T-helper 2 cell (primary cell): ENCODE measurements around the gene KCNK4.

Source experiments
- DNase-seq, 5 experiments: peaks; one replicate each; pipeline versions ENCODE4 v3.0.0 to v3.0.0-alpha.2; 2012 to 2022

KCNK4 gene

DNA sequence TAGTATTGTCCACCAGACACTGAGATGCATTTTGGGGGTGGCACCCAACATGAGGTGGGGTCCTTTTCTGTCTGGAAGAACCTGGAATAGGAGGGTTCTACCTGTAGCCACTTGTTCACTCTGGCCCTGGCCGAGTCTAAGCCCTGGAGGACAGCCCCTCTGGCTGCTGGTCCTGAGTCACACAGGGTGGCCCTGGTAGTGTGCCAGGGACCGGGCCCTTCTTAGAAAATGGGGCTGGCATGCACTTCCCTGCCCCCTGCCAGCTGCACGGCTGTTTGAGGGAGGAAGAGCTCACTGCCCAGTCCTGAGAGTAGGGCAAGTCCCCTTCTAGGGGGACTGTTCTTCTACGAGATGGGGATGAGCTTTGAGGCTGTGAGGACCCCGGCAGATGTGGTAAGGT, 37.6 kb upstream of the KCNK4 start:
- no peak for DNase-seq

DNA sequence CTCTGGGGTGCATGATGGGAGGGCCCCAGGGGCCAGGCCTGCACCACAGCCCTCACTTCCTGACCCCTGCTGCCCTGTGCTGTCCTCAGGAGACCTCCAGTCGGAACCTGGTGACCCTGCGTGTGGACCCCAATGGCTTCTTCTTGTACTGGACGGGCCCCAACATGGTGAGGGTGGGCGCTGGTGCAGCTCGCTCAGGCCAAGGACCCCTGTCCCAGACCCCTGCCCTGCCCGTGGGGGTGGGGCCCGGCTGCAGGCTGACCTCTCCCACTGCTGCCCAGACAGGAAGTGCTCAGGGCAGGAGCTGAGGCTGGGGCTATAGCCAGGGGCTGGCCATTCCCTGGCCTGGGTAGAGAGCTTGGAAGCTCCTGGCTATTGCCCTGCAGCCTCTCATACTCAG, 36.8 kb upstream of the KCNK4 start:
- no peak for DNase-seq

DNA sequence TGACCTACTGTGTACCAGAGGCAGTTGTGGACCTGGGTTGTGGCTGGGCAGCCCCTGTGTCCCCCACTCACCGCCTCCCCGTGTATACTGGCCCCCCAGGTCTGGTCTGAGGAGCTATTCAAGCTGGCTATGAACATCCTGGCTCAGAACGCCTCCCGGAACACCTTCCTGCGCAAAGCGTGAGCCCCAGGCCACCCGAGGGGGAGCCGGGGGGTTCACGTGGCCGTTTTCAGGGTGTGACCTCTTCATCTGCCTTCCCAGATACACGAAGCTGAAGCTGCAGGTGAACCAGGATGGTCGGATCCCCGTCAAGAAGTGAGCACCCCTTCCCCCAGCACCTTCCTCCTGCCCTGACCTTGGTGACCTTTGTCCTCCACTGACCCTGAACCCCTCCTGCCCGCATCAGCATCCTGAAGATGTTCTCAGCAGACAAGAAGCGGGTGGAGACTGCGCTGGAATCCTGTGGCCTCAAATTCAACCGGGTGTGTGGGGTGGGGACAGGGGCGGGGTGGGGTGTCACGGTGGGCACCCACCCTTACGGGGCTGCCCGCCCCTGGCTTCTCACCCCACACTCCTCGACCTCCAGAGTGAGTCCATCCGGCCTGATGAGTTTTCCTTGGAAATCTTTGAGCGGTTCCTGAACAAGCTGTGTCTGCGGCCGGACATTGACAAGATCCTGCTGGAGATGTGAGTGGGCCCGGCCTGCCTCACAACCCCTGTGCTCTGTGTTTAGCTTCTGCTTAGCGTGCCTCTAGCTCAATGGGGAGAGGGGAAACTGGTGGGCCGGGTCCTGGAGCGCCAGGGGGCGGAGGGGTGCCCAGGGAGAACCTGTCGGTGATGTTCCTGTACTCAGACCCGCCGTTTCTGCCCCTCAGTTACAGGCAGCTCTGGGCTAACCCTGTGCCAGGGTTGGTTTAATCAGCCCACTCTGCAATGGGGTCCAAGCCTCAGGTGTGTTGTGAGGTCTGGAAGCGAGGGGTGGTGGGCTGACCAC, 35.7 kb upstream of the KCNK4 start:
- no peak for DNase-seq

DNA sequence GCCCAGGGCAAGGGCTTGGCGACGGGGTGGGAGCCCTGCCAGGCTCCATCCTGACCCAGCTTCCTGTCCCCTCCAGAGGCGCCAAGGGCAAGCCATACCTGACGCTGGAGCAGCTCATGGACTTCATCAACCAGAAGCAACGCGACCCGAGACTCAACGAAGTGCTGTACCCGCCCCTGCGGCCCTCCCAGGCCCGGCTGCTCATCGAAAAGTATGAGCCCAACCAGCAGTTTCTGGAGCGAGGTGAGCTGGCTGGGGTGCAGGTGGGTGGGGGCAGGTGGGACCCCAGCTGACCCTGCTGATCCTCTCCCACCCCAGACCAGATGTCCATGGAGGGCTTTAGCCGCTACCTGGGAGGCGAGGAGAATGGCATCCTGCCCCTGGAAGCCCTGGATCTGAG, 34.8 kb upstream of the KCNK4 start:
- DNase-seq: no peak

DNA sequence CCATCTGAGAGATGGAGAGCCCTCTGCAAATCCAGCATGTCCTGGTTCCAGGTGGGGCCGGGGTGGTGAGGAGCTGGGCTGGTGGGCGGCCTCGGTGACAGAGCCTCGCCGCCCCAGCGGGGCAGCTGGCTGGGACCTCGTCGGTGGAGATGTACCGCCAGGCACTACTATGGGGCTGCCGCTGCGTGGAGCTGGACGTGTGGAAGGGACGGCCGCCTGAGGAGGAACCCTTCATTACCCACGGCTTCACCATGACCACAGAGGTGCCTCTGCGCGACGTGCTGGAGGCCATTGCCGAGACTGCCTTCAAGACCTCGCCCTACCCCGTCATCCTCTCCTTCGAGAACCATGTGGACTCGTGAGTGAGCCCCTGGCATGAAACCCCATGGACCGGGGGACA, 32.7 kb upstream of the KCNK4 start:
- no peak for DNase-seq

DNA sequence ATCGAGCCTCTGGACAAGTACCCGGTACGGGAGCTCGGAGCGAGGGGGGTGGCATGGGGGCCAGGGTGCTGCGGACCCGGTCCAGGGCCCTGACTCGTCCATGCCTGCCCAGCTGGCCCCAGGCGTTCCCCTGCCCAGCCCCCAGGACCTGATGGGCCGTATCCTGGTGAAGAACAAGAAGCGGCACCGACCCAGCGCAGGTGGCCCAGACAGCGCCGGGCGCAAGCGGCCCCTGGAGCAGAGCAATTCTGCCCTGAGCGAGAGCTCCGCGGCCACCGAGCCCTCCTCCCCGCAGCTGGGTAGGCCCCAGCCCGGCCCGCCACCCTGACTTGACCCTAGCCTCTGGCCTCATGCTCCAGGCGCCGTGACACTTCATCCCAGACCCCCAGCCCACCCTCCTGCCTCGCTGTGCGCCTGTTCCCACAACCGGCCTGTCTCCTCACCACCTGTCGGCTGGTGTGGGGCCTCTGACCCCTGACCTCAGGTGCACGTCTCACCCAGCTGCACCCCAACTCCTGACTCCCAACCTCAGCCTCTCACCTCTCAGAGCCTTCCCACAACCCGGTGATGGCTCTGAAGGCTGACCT, 32.1 kb upstream of the KCNK4 start:
- DNase-seq: no peak

DNA sequence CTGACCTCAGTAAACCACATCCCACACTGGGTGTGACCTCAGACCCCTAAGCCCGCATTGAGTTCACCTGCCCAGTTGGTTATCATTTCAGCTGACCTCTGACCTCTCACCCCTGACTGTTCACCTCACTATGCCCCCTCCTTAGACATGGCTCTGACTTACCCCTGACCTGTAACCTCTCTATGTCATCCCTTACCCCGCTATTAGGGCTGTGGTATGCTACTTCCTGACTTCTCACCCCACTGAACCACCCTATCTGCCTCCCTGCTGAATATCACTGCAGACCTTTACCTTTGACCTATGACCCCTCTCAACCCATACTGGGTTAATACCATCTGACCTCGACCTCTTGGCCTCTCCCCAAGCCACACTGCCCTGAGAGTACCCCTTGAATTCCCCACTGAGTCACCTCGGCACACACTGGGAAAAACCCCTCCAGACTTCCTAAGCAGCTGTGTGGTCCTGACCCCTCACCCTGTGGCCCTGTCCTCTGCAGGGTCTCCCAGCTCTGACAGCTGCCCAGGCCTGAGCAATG, 31.5 kb upstream of the KCNK4 start:
- DNase-seq: no peak

DNA sequence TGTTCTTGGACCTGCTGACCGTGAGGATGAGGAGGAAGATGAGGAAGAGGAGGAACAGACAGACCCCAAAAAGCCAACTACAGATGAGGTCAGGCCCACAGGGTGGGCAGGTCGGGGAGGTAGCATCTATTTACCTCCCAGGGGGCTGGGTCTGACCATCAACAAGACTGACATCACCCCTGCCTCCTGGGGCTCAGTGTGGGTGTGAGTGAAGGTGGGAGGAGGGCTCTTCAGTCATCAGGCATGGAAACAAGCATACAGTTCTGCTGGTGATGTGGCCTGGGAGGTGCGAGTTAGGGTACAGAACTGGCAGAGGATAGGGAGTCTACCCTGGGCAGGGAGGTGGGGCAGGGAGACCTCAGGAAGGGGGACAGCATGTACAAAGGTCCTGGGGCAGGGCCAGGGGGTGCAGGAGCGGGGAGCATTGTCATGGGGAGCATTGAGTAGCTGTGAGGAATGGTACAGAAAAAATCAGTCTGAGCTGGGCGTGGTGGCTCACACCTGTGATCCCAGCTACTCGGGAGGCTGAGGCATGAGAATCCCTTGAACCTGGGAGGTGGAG, 30.9 kb upstream of the KCNK4 start:
- no peak for DNase-seq

DNA sequence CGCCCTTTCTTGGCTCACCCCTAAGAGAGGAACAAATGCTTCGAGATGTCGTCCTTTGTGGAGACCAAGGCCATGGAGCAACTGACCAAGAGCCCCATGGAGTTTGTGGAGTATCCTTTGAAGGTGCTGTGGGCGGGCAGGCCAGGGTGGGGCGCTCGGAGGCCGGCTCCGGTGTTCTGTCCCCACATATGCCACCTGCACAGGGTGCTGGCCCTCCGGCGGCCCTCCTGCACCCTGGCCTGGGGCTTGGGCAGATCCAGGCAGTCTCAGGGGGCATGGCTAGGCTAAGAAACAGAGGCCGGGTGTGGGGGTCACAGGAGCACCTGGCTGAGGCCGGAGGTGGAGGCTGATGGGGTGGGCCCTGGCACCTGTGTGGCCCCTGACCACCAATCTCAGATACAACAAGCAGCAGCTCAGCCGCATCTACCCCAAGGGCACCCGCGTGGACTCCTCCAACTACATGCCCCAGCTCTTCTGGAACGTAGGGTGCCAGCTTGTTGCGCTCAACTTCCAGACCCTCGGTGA, 29.5 kb upstream of the KCNK4 start:
- DNase-seq: no peak

DNA sequence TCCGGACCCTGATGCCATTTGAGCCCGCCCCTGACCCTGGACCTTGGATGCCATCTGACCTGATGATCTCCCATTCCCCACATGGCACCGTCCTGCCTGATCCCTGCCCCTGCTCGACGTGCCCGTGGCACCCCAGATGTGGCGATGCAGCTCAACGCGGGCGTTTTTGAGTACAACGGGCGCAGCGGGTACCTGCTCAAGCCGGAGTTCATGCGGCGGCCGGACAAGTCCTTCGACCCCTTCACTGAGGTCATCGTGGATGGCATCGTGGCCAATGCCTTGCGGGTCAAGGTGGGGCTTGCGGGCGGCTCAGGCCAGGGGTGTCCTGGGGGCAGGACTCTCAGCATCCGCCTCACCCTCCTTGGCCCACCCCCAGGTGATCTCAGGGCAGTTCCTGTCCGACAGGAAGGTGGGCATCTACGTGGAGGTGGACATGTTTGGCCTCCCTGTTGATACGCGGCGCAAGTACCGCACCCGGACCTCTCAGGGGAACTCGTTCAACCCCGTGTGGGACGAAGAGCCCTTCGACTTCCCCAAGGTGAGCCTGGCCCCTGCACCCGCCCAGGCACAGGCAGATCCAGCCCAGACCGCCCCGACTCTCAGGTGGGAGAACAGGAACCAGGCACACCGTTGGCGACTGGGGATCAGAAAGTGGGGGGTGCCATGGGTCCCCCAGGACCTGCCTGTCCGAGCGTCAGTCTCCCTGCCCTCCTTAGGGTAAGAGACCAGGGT, 28.7 kb upstream of the KCNK4 start:
- peak in 1 of 5 experiments; percentile 2 for DNase-seq

DNA sequence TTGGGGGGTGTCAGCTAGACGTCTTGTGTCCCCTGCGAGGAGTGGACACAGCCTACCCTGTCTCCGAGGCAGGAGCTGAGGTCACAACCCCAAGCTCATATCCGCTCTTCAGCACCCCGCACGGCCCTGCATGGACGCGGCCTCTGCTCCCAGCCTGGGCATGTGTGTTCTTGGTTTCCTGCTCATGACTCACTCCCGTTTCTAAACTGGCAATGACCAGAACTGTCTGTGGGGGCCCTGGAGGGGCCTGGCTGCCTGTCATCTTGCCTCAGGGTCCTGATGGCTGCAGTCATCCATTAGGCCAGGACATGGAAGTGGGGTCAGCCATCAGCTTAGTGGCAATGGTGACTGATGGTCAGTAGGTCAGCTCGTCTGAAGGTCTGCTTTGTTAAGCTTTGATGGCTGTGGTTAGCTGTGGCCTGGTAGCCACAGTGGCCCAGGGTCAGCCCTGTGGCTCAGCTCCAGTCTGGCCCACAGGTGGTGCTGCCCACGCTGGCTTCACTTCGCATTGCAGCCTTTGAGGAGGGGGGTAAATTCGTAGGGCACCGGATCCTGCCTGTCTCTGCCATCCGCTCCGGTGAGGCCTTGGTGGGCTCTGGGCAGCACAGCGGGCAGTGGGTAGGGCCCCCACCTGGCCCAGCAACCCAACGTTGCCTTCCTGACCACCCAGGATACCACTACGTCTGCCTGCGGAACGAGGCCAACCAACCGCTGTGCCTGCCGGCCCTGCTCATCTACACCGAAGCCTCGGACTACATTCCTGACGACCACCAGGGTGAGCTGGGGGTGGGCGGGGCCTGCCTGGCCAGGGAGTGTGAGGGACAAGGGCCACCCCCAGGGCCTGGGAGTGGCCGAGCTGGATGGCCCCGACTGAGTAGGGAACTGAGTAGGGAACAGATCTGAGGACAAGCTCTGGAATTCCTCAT, 27.8 kb upstream of the KCNK4 start:
- no peak for DNase-seq

DNA sequence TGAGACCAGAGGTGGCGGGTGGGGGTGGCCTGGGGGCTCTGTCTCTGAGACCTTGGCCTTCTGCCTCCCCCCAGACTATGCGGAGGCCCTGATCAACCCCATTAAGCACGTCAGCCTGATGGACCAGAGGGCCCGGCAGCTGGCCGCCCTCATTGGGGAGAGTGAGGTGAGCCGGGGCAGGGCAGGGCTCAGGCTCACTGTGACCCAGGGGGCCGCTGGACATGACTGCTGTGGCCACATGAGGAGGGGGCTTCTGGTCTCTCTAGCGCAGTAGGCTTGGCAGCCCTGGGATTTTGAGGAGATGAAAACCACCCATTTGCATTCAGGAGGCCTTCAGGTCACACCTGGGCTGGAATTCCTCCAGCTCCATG, 27.2 kb upstream of the KCNK4 start:
- no peak for DNase-seq

DNA sequence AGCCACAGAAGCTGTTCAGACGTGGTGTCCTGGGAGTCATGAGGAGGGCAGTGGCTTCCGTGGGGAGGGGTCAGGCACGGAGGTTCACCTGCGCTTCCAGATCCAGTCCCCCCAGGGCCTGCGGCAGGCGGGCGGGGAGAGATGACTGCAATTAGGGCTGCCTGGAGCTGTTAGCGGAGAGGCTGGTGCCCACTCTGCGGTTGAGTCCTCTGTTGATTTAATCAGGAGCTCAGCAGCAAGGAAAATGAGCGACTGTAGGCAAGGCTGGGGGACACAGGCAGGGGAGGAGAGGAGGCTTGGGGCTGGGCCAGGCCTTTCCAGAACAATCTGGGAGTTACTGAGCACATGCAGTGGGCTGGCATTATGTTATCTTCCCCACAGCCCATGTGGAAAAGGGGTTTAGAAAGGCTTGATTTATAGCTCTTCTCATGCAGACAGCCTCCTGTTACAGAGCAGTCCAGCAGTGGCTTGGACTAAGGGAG, 26.7 kb upstream of the KCNK4 start:
- no peak for DNase-seq

DNA sequence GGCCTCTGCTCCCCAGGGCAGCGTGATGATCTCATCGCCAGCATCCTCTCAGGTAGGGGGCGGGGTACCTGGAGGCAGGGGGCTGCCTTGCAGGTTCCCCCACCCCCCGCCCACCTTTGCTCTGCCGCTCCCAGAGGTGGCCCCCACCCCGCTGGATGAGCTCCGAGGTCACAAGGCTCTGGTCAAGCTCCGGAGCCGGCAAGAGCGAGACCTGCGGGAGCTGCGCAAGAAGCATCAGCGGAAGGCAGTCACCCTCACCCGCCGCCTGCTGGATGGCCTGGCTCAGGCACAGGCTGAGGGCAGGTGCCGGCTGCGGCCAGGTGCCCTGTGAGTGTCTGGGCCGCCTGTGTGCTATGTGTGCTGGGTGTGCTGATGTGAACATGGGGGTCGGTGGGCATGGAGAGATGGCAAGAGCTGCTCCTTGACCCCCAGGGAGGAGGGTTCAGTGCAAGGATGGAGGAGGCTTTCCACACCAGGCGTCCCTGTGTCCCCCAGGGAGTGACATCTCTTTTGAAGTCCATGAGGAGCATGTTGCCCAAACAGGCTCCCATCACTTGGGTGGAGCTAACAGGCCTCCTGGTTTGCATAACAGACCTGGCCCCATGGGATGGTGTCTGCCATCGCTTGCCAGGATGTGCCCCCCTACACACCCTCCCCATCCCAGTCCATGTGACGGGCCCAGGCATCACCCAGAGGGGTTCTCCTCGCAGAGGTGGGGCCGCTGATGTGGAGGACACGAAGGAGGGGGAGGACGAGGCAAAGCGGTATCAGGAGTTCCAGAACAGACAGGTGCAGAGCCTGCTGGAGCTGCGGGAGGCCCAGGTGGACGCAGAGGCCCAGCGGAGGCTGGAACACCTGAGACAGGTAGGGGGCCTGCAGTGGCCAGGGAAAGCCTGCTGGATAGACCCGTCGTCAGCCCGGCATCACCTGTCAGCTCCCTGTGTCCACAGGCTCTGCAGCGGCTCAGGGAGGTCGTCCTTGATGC, 25.6 kb upstream of the KCNK4 start:
- DNase-seq: no peak

DNA sequence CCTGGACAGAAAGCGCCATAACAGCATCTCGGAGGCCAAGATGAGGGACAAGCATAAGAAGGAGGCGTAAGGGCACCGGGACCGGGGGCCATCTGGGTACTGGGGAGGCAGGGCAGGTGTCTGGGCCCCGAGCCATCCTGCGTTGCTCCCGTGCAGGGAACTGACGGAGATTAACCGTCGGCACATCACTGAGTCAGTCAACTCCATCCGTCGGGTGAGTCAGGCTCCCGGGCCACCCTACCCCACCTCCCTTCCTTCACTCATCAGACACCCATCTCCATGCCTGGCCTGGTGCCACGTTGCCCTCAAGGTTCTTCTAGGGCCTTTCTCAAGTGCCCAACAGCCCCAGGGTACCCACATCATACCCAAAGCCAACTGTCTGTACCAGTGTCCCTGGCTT, 24.8 kb upstream of the KCNK4 start:
- no peak for DNase-seq

DNA sequence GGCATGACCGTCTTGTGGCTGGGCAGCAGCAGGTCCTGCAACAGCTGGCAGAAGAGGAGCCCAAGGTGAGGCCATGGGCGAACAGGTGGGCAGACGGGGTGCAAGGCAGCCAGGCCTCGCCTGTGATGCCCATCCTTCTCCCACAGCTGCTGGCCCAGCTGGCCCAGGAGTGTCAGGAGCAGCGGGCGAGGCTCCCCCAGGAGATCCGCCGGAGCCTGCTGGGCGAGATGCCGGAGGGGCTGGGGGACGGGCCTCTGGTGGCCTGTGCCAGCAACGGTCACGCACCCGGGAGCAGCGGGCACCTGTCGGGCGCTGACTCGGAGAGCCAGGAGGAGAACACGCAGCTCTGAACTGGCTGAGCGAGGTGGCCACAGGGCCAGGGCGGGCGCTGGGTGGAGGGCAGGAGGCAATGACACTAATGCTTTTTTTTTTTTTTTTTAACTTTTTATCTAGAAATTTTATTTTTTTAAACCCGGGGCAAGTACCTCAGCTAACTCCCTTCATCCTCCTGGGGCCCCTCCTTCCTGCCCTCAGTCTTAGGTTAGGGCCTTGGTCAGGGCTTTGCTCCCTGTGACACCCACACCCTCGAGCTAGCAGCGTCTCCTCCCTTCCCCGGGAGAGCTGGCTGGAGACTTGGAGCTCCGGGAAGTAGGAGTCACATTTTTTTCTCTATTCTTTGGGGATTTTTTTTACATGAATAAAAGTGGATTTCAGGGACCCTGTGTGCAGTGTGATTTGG, 23.7 kb upstream of the KCNK4 start:
- DNase-seq: no peak

DNA sequence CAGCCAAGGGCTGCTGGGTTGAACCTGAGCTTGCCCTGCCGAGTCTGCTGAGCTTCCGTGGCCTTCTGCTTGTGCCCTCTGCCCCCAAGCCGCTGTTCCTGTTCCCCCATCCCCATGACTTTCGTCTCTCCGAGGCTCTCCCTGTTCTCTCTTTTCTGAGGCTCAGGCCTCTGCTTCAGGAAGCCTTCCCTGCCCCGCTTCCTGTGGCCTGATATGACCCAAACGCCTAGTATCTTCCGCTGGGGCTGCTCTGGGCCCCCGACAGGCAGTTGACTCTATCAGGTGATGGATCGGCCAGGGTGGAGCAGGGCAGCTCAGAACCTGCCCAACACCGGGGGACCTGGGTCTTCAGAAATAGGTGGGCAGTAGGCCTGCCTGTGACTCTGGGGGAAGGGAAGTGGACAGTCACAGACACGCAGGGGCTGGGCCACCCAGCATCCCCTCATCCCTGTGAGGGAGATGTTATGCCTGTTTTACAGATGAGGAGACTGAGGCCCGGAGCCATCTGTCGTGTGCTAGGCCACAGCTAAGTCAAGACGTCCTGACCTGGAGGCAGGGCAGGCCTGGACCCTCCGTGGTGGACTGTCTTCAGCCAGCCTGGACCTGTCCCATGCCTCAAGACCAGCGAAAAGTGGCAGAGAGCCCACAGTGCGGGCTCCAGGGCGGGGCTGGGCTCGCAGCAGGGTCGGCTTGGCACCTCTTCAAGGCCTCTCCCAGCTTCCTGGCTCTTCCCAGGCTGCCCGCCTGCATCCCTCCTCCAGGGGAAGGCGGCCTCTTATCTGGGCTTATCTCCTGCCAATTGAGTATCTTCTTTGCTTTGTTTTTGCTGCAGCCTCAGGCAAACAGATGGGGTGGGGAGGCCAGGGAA, 22.8 kb upstream of the KCNK4 start:
- peak in 1 of 5 experiments; percentile 2 for DNase-seq

DNA sequence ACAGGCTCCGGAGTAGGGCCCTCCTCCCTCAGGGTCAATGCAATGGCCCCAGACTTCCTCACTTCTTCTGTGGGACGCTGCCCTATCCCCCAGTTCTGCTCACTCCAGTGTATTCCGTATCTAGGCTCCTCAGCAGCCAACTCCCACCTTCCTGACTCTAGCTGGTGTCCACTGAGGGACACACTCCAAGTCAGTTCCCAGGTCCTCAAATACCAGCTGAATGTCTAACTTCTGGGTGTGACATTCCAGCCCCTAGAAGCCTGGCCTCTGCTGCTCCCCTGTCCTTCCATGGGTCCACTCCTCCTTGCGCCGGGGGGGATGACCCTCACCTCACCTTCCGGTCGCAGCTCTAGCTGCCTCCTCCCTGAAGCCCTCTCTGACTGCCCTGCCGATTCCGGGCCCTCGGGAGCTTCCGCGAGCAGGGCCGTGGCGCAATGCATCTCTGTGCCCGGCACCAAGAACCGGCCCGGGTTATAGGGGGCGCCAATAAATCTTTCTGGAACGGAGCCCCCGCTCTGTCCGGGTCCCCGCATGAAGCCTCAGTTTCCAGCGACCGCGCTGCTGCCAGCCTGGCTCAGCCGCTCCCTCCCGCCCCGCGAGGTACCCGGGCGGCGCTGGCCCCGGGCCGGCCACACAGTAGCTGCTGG, 22.1 kb upstream of the KCNK4 start:
- peak in 3 of 5 experiments; percentile 24 to 62 (median 30) for DNase-seq
